Muscle of back (tissue), 11 donors: Measurements from ENCODE around the gene ANK3. TPM values are rescaled to one million over a fixed set of nuclear protein-coding genes. Genes with fewer than 3 reads are reported as not detected.

Source experiments
- DNase-seq, 3 donors: peaks; one replicate each; pipeline versions ENCODE4 v3.0.0 to v3.0.0-alpha.2; 2013
- polyA plus RNA-seq, 10 donors: library from polyadenylated mRNA; unstranded; fragments of 120-200 nt; gene quantifications; one replicate each; pipeline ENCODE4 v1.2.1, GENCODE V29; 2013; ENCODE audit not compliant: insufficient read length in 10 of 10

The ANK3 gene
- polyA plus RNA-seq, 10 donors, result 64.6 to 165 (median 101) TPM

GRCh38 chr10:60186315-60187071 lies 203.2 kb downstream of the ANK3 start:
- no peak for DNase-seq

GRCh38 chr10:60185421-60185820 lies 204.3 kb downstream of the ANK3 start:
- DNase-seq, result no peak

GRCh38 chr10:60182691-60183090 lies 207.0 kb downstream of the ANK3 start:
- peak in 1 of 3 donors; percentile 22 for DNase-seq

GRCh38 chr10:60176925-60177324 lies 212.8 kb downstream of the ANK3 start:
- no peak for DNase-seq

GRCh38 chr10:60175441-60175971 lies 214.2 kb downstream of the ANK3 start:
- no peak for DNase-seq

- no peak for DNase-seq
Observed at GRCh38 chr10:60172363-60172990, 217.2 kb downstream of the ANK3 start.

GRCh38 chr10:60171436-60172013 lies 218.2 kb downstream of the ANK3 start:
- no peak for DNase-seq

GRCh38 chr10:60170250-60170649 lies 219.4 kb downstream of the ANK3 start:
- no peak for DNase-seq

- DNase-seq, result no peak
Observed at GRCh38 chr10:60169111-60169510, 220.6 kb downstream of the ANK3 start.

- DNase-seq, result peak in 1 of 3 donors; percentile 18
Observed at GRCh38 chr10:60167050-60167449, 222.6 kb downstream of the ANK3 start.

GRCh38 chr10:60163786-60164185 lies 225.9 kb downstream of the ANK3 start:
- DNase-seq, result no peak

- DNase-seq, result no peak
Observed at GRCh38 chr10:60162631-60163030, 227.0 kb downstream of the ANK3 start.

GRCh38 chr10:60155943-60156683 lies 233.6 kb downstream of the ANK3 start:
- no peak for DNase-seq

- no peak for DNase-seq
Observed at GRCh38 chr10:60155099-60155877, 234.4 kb downstream of the ANK3 start.

GRCh38 chr10:60149003-60149402 lies 240.7 kb downstream of the ANK3 start:
- DNase-seq, result no peak

GRCh38 chr10:60148266-60148840 lies 241.3 kb downstream of the ANK3 start:
- DNase-seq, result peak; percentile 34 to 64 (median 36)

GRCh38 chr10:60147576-60148265 lies 242.0 kb downstream of the ANK3 start:
- DNase-seq, result no peak

GRCh38 chr10:60147025-60147424 lies 242.7 kb downstream of the ANK3 start:
- no peak for DNase-seq

GRCh38 chr10:60144099-60144498 lies 245.6 kb downstream of the ANK3 start:
- no peak for DNase-seq

- DNase-seq, result no peak
Observed at GRCh38 chr10:60142736-60143135, 246.9 kb downstream of the ANK3 start.
